Spinal cord (tissue), 10 donors: ENCODE results near the gene CNTNAP3B. TPM values are rescaled to one million over a fixed set of nuclear protein-coding genes. Genes with fewer than 3 reads are reported as not detected.
"Not testable (repeated sequence)": the region's sequence is repeated elsewhere in the genome, so short reads cannot be mapped to it uniquely, and the experiment has no call there.

Experiments
- DNase-seq, 6 donors: peaks; one replicate each; pipeline versions ENCODE4 v3.0.0 to v3.0.0-alpha.2; 2013 to 2015; ENCODE audit warnings: low spot score in 6 of 6, low read depth in 4 of 6
- H3K27ac ChIP-seq: one replicate; pipeline ENCODE4 v1.5.1; 2013; ENCODE audit warnings: low read depth, low read length, control low read depth
- H3K27me3 ChIP-seq: one replicate; pipeline ENCODE4 v1.6.1; 2013; ENCODE audit warnings: low read length; ENCODE audit not compliant: control insufficient read depth, insufficient read depth
- H3K36me3 ChIP-seq: one replicate; pipeline ENCODE4 v1.6.1; 2013; ENCODE audit warnings: low read length; ENCODE audit not compliant: control insufficient read depth, insufficient read depth
- H3K4me1 ChIP-seq: one replicate; pipeline ENCODE4 v1.6.1; 2013; ENCODE audit warnings: low read length; ENCODE audit not compliant: control insufficient read depth, insufficient read depth
- H3K4me3 ChIP-seq: one replicate; pipeline ENCODE4 v1.5.1; 2013; ENCODE audit warnings: low read depth, low read length, control low read depth
- H3K9me3 ChIP-seq: one replicate; pipeline ENCODE4 v1.6.1; 2013; ENCODE audit warnings: low read length; ENCODE audit not compliant: control insufficient read depth, insufficient read depth
- WGBS: methylation state at CpG from one replicate; pipeline ENCODE4 v1.1.5; 2013; ENCODE audit warnings: missing lambda C conversion rate; ENCODE audit not compliant: insufficient coverage; 5-methylcytosine and 5-hydroxymethylcytosine counted together
- polyA plus RNA-seq, 2 donors: library from polyadenylated mRNA; unstranded; fragments of 120-200 nt; gene quantifications; one replicate each; pipeline ENCODE4 v1.2.1, GENCODE V29; 2013; ENCODE audit not compliant: insufficient read length in 2 of 2
- small RNA-seq: library from RNA; depleted of rRNA; stranded (forward); fragments of <200 nt; gene quantifications from one replicate; pipeline ENCODE3, GENCODE V24; 2014; ENCODE audit warnings: low replicate concordance
- total RNA-seq, 2 donors: library from RNA; depleted of rRNA in 1 of 2; stranded (reverse); fragments of 120-200 nt in 1 of 2; fragments of >200 nt in 1 of 2; gene quantifications; one replicate each; pipeline versions ENCODE4 v1.2.3 to v1.2.4, GENCODE V29; 2013 to 2014
- donor health status: healthy.

The CNTNAP3B gene
- total and polyA plus RNA-seq, 4 donors, result 19.1 to 44.6 (median 26.2) TPM

- not testable (repeated sequence) for H3K27ac ChIP-seq, H3K4me1 ChIP-seq, DNase-seq, H3K4me3 ChIP-seq, H3K27me3 ChIP-seq, H3K36me3 ChIP-seq, H3K9me3 ChIP-seq
- no CpG with 5 or more reads among the region's 6 CpGs for WGBS
Measured at GRCh38 chr9:41902762-41903161, 226.5 kb downstream of the CNTNAP3B start.

GRCh38 chr9:41898720-41899343 lies 230.4 kb downstream of the CNTNAP3B start:
- H3K4me3 ChIP-seq, H3K36me3 ChIP-seq, H3K27me3 ChIP-seq, H3K9me3 ChIP-seq, DNase-seq, H3K4me1 ChIP-seq, H3K27ac ChIP-seq: not testable (repeated sequence)
- no CpG with 5 or more reads among the region's 46 CpGs for WGBS

GRCh38 chr9:41874557-41874956 lies 254.7 kb downstream of the CNTNAP3B start:
- no CpG with 5 or more reads among the region's 5 CpGs for WGBS
- H3K9me3 ChIP-seq, result not testable (repeated sequence)

GRCh38 chr9:41855422-41855821 lies 273.8 kb downstream of the CNTNAP3B start:
- DNase-seq, H3K27ac ChIP-seq: not testable (repeated sequence)
- WGBS, result no CpG with 5 or more reads among the region's 2 CpGs

More at GRCh38 chr9:41874557-41874956, 254.7 kb downstream of the CNTNAP3B start:
- H3K27me3 ChIP-seq, H3K36me3 ChIP-seq, H3K4me1 ChIP-seq, DNase-seq, H3K4me3 ChIP-seq, H3K27ac ChIP-seq: not testable (repeated sequence)

GRCh38 chr9:41851848-41852740 lies 277.1 kb downstream of the CNTNAP3B start:
- not testable (repeated sequence) for H3K36me3 ChIP-seq, H3K27ac ChIP-seq, H3K4me1 ChIP-seq, H3K9me3 ChIP-seq, DNase-seq, H3K27me3 ChIP-seq, H3K4me3 ChIP-seq
- WGBS, result no CpG with 5 or more reads among the region's 9 CpGs

More at GRCh38 chr9:41855422-41855821, 273.8 kb downstream of the CNTNAP3B start:
- not testable (repeated sequence) for H3K36me3 ChIP-seq, H3K9me3 ChIP-seq, H3K27me3 ChIP-seq, H3K4me1 ChIP-seq, H3K4me3 ChIP-seq

- WGBS, result no CpG with 5 or more reads among the region's 7 CpGs
- H3K9me3 ChIP-seq, H3K27ac ChIP-seq, H3K4me3 ChIP-seq, H3K36me3 ChIP-seq, H3K4me1 ChIP-seq, H3K27me3 ChIP-seq, DNase-seq: not testable (repeated sequence)
Measured at GRCh38 chr9:41847829-41848228, 281.4 kb downstream of the CNTNAP3B start.

Small RNA genes within 50 kb of the gene (small RNA-seq; reads per million reads assigned to genes)
- gene RN7SL343P, result not detected

Other genes starting within 250 kb of the CNTNAP3B start
- gene SPATA31A6, start 54.2 kb upstream of the CNTNAP3B start, total RNA-seq, result not detected
- gene SPATA31A6, start 54.2 kb upstream of the CNTNAP3B start, polyA plus RNA-seq, result not detected